Tibial nerve (tissue), 4 donors: Measurements from ENCODE around the gene SYNJ2.

ENCODE experiments used
- CTCF ChIP-seq, 5 experiments: fragments of 200-600 bp in 3 of 5; fragments of 450-650 bp in 2 of 5; sonication (generic) in 3 of 5; IDR thresholded peaks; one replicate each; pipeline ENCODE4 v1.5.1; 2016 to 2019; ENCODE audit warnings: antibody characterized with exemption in 5 of 5, mild to moderate bottlenecking in 3 of 5, moderate library complexity in 2 of 5
- EP300 ChIP-seq, 2 donors: sonication (generic); formaldehyde crosslinking; IDR thresholded peaks; one replicate each; pipeline ENCODE4 v1.6.1; 2017; ENCODE audit warnings: antibody characterized with exemption in 2 of 2, mild to moderate bottlenecking in 1 of 2
- POLR2A ChIP-seq, 2 donors: fragments of 450-650 bp; IDR thresholded peaks; one replicate each; pipeline ENCODE4 v1.6.1; 2017; ENCODE audit warnings: antibody characterized with exemption in 2 of 2, mild to moderate bottlenecking in 2 of 2, moderate library complexity in 2 of 2

- no peak for TF ChIP-seq CTCF (IDR thresholded peaks at IDR 0.05)
- no peak for TF ChIP-seq POLR2A (IDR thresholded peaks at IDR 0.05)
- TF ChIP-seq EP300 (IDR thresholded peaks at IDR 0.05): no peak
These were observed 162.0 kb downstream of the SYNJ2 start for GRCh38 chr6:158143700-158144099.
